GM18868 (cell line): Measurements from ENCODE around the gene BCL10.
"Not testable (repeated sequence)": the region's sequence is repeated elsewhere in the genome, so short reads cannot be mapped to it uniquely, and the experiment has no call there.

ENCODE experiments used
- ATAC-seq: cut with Tn5 transposase; IDR thresholded peaks from one replicate; pipeline ENCODE4 v1.9.1; 2021; ENCODE audit warnings: mild to moderate bottlenecking, moderate library complexity; ENCODE audit not compliant: unreplicated experiment

Gene BCL10

GRCh38 chr1:85268801-85269585 lies 7.4 kb downstream of the BCL10 start:
- no peak for ATAC-seq

- no peak for ATAC-seq
Observed at GRCh38 chr1:85267313-85267712, 9.1 kb downstream of the BCL10 start.

GRCh38 chr1:85264150-85264549 lies 12.3 kb downstream of the BCL10 start:
- no peak for ATAC-seq

GRCh38 chr1:85262985-85263384 lies 13.4 kb downstream of the BCL10 start:
- no peak for ATAC-seq

GRCh38 chr1:85259912-85260274 lies 16.5 kb downstream of the BCL10 start:
- no peak for ATAC-seq

GRCh38 chr1:85259118-85259911 lies 17.1 kb downstream of the BCL10 start, which contains the start of gene C1orf52:
Gene C1orf52, minus strand, starts transcription at chr1:85259662. Its CDS starts 29 bp downstream, at chr1:85259633.
- ATAC-seq, result peak; percentile 98

GRCh38 chr1:85258536-85259117 lies 17.8 kb downstream of the BCL10 start:
- no peak for ATAC-seq

- not testable (repeated sequence) for ATAC-seq
Observed at GRCh38 chr1:85249042-85249441, 27.4 kb downstream of the BCL10 start.

- ATAC-seq, result no peak
Observed at GRCh38 chr1:85245891-85246290, 30.5 kb downstream of the BCL10 start.

- ATAC-seq, result no peak
Observed at GRCh38 chr1:85245456-85245855, 31.0 kb downstream of the BCL10 start.

- no peak for ATAC-seq
Observed at GRCh38 chr1:85244271-85245061, 32.0 kb downstream of the BCL10 start.

GRCh38 chr1:85243372-85243771 lies 33.1 kb downstream of the BCL10 start:
- ATAC-seq, result no peak

GRCh38 chr1:85240643-85241042 lies 35.8 kb downstream of the BCL10 start:
- ATAC-seq, result no peak

- ATAC-seq, result peak; percentile 68
Observed at GRCh38 chr1:85240174-85240601, 36.2 kb downstream of the BCL10 start.

GRCh38 chr1:85237613-85238012 lies 38.8 kb downstream of the BCL10 start:
- no peak for ATAC-seq

- no peak for ATAC-seq
Observed at GRCh38 chr1:85230305-85230977, 46.0 kb downstream of the BCL10 start.

GRCh38 chr1:85229574-85230097 lies 46.8 kb downstream of the BCL10 start:
- ATAC-seq, result no peak

GRCh38 chr1:85228972-85229371 lies 47.5 kb downstream of the BCL10 start:
- no peak for ATAC-seq

- no peak for ATAC-seq
Observed at GRCh38 chr1:85225624-85226380, 50.6 kb downstream of the BCL10 start.
